Measurements from ENCODE around the gene AKR7A2.

The AKR7A2 gene

GRCh38 chr1:19311931-19312781 is at the start of gene AKR7A2, which contains the start of gene SLC66A1:
Gene AKR7A2 (minus strand): TSS chr1:19312144. CDS start chr1:19312124, 20 bp downstream.
Gene SLC66A1 (plus strand): TSS chr1:19312326. CDS start chr1:19317678, 5,352 bp downstream.
- in situ Hi-C loops (cut with MboI; ENCODE audit: low sequenced_read_pairs), result no loop called here

- in situ Hi-C loops (cut with MboI; ENCODE audit: low sequenced_read_pairs), result no loop called here
Measured at GRCh38 chr1:19360843-19361610, 49.1 kb upstream of the AKR7A2 start.

- in situ Hi-C loops (cut with MboI; ENCODE audit: low sequenced_read_pairs), result no loop called here
Measured at GRCh38 chr1:19360432-19360831, 48.5 kb upstream of the AKR7A2 start.

GRCh38 chr1:19360016-19360415 is 48.1 kb upstream of the AKR7A2 start:
- in situ Hi-C loops (cut with MboI; ENCODE audit: low sequenced_read_pairs), result no loop called here

GRCh38 chr1:19359357-19359756 is 47.4 kb upstream of the AKR7A2 start:
- in situ Hi-C loops (cut with MboI; ENCODE audit: low sequenced_read_pairs), result no loop called here

- in situ Hi-C loops (cut with MboI; ENCODE audit: low sequenced_read_pairs), result no loop called here
Measured at GRCh38 chr1:19358710-19359109, 46.8 kb upstream of the AKR7A2 start.

- in situ Hi-C loops (cut with MboI; ENCODE audit: low sequenced_read_pairs), result no loop called here
Measured at GRCh38 chr1:19357299-19357986, 45.5 kb upstream of the AKR7A2 start.

GRCh38 chr1:19356266-19356665 is 44.3 kb upstream of the AKR7A2 start:
- in situ Hi-C loops (cut with MboI; ENCODE audit: low sequenced_read_pairs), result no loop called here

- in situ Hi-C loops (cut with MboI; ENCODE audit: low sequenced_read_pairs), result no loop called here
Measured at GRCh38 chr1:19354531-19354981, 42.6 kb upstream of the AKR7A2 start.

- in situ Hi-C loops (cut with MboI; ENCODE audit: low sequenced_read_pairs), result no loop called here
Measured at GRCh38 chr1:19353596-19353995, 41.7 kb upstream of the AKR7A2 start.

GRCh38 chr1:19352839-19353238 is 40.9 kb upstream of the AKR7A2 start:
- in situ Hi-C loops (cut with MboI; ENCODE audit: low sequenced_read_pairs), result no loop called here

- in situ Hi-C loops (cut with MboI; ENCODE audit: low sequenced_read_pairs), result no loop called here
Measured at GRCh38 chr1:19351873-19352272, 39.9 kb upstream of the AKR7A2 start.

- in situ Hi-C loops (cut with MboI; ENCODE audit: low sequenced_read_pairs), result no loop called here
Measured at GRCh38 chr1:19350566-19350965, 38.6 kb upstream of the AKR7A2 start.

- in situ Hi-C loops (cut with MboI; ENCODE audit: low sequenced_read_pairs), result no loop called here
Measured at GRCh38 chr1:19349999-19350398, 38.1 kb upstream of the AKR7A2 start.

GRCh38 chr1:19348441-19349198 is 36.7 kb upstream of the AKR7A2 start:
- in situ Hi-C loops (cut with MboI; ENCODE audit: low sequenced_read_pairs), result no loop called here

GRCh38 chr1:19347533-19348172 is 35.7 kb upstream of the AKR7A2 start:
- in situ Hi-C loops (cut with MboI; ENCODE audit: low sequenced_read_pairs), result no loop called here

GRCh38 chr1:19346026-19346425 is 34.1 kb upstream of the AKR7A2 start:
- in situ Hi-C loops (cut with MboI; ENCODE audit: low sequenced_read_pairs), result no loop called here

GRCh38 chr1:19345391-19345790 is 33.4 kb upstream of the AKR7A2 start:
- in situ Hi-C loops (cut with MboI; ENCODE audit: low sequenced_read_pairs), result no loop called here

- in situ Hi-C loops (cut with MboI; ENCODE audit: low sequenced_read_pairs), result no loop called here
Measured at GRCh38 chr1:19344831-19345230, 32.9 kb upstream of the AKR7A2 start.

- in situ Hi-C loops (cut with MboI; ENCODE audit: low sequenced_read_pairs), result no loop called here
Measured at GRCh38 chr1:19344372-19344810, 32.4 kb upstream of the AKR7A2 start.
